Spleen (tissue), 7 donors: ENCODE results near the gene CAMK2B.

ENCODE experiments used
- CTCF ChIP-seq, 11 experiments: fragments of 200-600 bp in 7 of 11; fragments of 450-650 bp in 4 of 11; sonication (generic) in 4 of 11; IDR thresholded peaks in 8 of 11; conservative IDR thresholded peaks in 3 of 11; 1 replicate in 7 of 11; 2 replicates in 4 of 11; pipeline versions ENCODE4 v1.4.0 to v1.8.0; 2016 to 2021; ENCODE audit warnings: antibody characterized with exemption in 11 of 11, inconsistent platforms in 4 of 11, mild to moderate bottlenecking in 1 of 11
- POLR2A ChIP-seq, 3 donors: fragments of 450-650 bp; IDR thresholded peaks; one replicate each; pipeline ENCODE4 v1.5.1; 2017; ENCODE audit warnings: antibody characterized with exemption in 3 of 3, mild to moderate bottlenecking in 1 of 3
- POLR2AphosphoS5 ChIP-seq, 3 donors: sonication (generic); formaldehyde crosslinking; IDR thresholded peaks; one replicate each; pipeline ENCODE4 v1.5.1; 2017; ENCODE audit warnings: antibody characterized with exemption in 3 of 3
- donor health status: DM: no; HTN: no; CAD: no; lungs with moderate emphysema.
- donor health status: DM: no; HTN: no; CAD: no.
- donor health status: DM: no; HTN: no; CAD: no.

GRCh38 chr7:44197474-44197873 lies 127.9 kb downstream of the CAMK2B start:
- no peak for TF ChIP-seq CTCF (IDR thresholded peaks at IDR 0.05 in 8 of 11, conservative IDR thresholded peaks at IDR 0.05 in 3 of 11)
- TF ChIP-seq POLR2AphosphoS5 (IDR thresholded peaks at IDR 0.05), result no peak
- no peak for TF ChIP-seq POLR2A (IDR thresholded peaks at IDR 0.05)
